Keratinocyte (primary cell): ENCODE data around the gene PRKAR1B. TPM values are rescaled to one million over a fixed set of nuclear protein-coding genes. Genes with fewer than 3 reads are reported as not detected.

ENCODE experiments used
- DNase-seq: peaks from one replicate; pipeline ENCODE4 v3.0.0-alpha.2; 2011; ENCODE audit warnings: low read depth, missing footprints, low spot score
- FAIRE-seq: peaks from 2 replicates; lab custom pipeline; 2011; peaks lifted over from hg19 to GRCh38; lab: Jason Lieb, UNC
- H2AFZ ChIP-seq: 2 replicates; pipeline ENCODE4 v1.6.0; 2012; ENCODE audit warnings: low read length, control low read depth, inconsistent platforms; ENCODE audit not compliant: control insufficient read depth
- H3K27ac ChIP-seq: 2 replicates; pipeline ENCODE4 v1.5.1; 2011; ENCODE audit warnings: low read length; ENCODE audit not compliant: control insufficient read depth, insufficient read depth
- H3K27me3 ChIP-seq: 3 replicates; pipeline ENCODE4 v1.6.0; 2011; ENCODE audit warnings: low read length; ENCODE audit not compliant: control insufficient read depth, insufficient read depth; ENCODE audit errors: extremely low read depth
- H3K36me3 ChIP-seq, 2 experiments: 2 replicates in 1 of 2; 3 replicates in 1 of 2; pipeline ENCODE4 v1.5.1; 2011; ENCODE audit warnings: low read length in 2 of 2, mild to moderate bottlenecking in 1 of 2; ENCODE audit not compliant: control insufficient read depth in 2 of 2, insufficient read depth in 2 of 2; ENCODE audit errors: extremely low read depth in 1 of 2
- H3K4me1 ChIP-seq: 3 replicates; pipeline ENCODE4 v1.5.1; 2011; ENCODE audit warnings: low read length; ENCODE audit not compliant: control insufficient read depth, insufficient read depth; ENCODE audit errors: extremely low read depth
- H3K4me2 ChIP-seq: 3 replicates; pipeline ENCODE4 v1.6.0; 2011; ENCODE audit warnings: low read depth, low read length; ENCODE audit not compliant: control insufficient read depth, insufficient read depth; ENCODE audit errors: extremely low read depth
- H3K4me3 ChIP-seq, 3 experiments: fragments of 200-600 bp in 1 of 3; sonication (generic) in 1 of 3; 2 replicates in 2 of 3; 3 replicates in 1 of 3; pipeline ENCODE4 v1.5.1; 2011 to 2016; ENCODE audit warnings: low read length in 3 of 3, mild to moderate bottlenecking in 3 of 3, control low read depth in 2 of 3, inconsistent platforms in 1 of 3, low read depth in 1 of 3, mixed read lengths in 1 of 3, mixed run types in 1 of 3, moderate library complexity in 1 of 3; ENCODE audit not compliant: control insufficient read depth in 2 of 3, insufficient read depth in 2 of 3; ENCODE audit errors: extremely low read depth in 1 of 3
- H3K79me2 ChIP-seq: 2 replicates; pipeline ENCODE4 v1.6.0; 2012; ENCODE audit warnings: low read length; ENCODE audit not compliant: control insufficient read depth, insufficient read depth
- H3K9ac ChIP-seq: 3 replicates; pipeline ENCODE4 v1.6.0; 2011; ENCODE audit warnings: low read length; ENCODE audit not compliant: control insufficient read depth, insufficient read depth; ENCODE audit errors: extremely low read depth
- H3K9me1 ChIP-seq: 3 replicates; pipeline ENCODE4 v1.6.0; 2011; ENCODE audit warnings: low read length; ENCODE audit not compliant: control insufficient read depth, insufficient read depth; ENCODE audit errors: extremely low read depth
- H3K9me3 ChIP-seq: 2 replicates; pipeline ENCODE4 v1.5.1; 2012; ENCODE audit warnings: low read depth, low read length; ENCODE audit not compliant: control insufficient read depth
- H4K20me1 ChIP-seq: 3 replicates; pipeline ENCODE4 v1.6.0; 2011; ENCODE audit warnings: low read length; ENCODE audit not compliant: control insufficient read depth, insufficient read depth; ENCODE audit errors: extremely low read depth
- EZH2 ChIP-seq: IDR thresholded peaks from one replicate; pipeline ENCODE4 v1.6.1; 2012; ENCODE audit warnings: inconsistent platforms, mild to moderate bottlenecking, low read length, moderate library complexity
- dilution Hi-C: fragments of 300-500 bp; cut with MboI; formaldehyde crosslinking; loops from one replicate; pipeline ENCODE4 v1.7.0; 2020; ENCODE audit warnings: low sequenced_read_pairs; ENCODE audit not compliant: extremely low pct_ligation_motif_present
- polyA plus RNA-seq, 5 experiments: library from polyadenylated mRNA; depleted of rRNA in 3 of 5; stranded (reverse) in 3 of 5; stranded (forward) in 1 of 5; unstranded in 1 of 5; fragments of >200 nt; gene quantifications; 1 replicate in 1 of 5; 2 replicates in 3 of 5; 3 replicates in 1 of 5; pipeline versions ENCODE4 v1.2.1 to v1.2.3, GENCODE V29; 2011 to 2012; ENCODE audit warnings: missing spikeins in 2 of 5, low read depth in 1 of 5, low replicate concordance in 1 of 5
- TF ChIP-seq, protein P1 (sequence below), 3 experiments: IDR thresholded peaks in 1 of 3; conservative IDR thresholded peaks in 1 of 3; optimal IDR thresholded peaks in 1 of 3; 2 replicates in 2 of 3; 3 replicates in 1 of 3; pipeline versions ENCODE3 to v1.5.1; 2011; ENCODE audit warnings: low read length in 3 of 3, mild to moderate bottlenecking in 3 of 3, moderate library complexity in 2 of 3, control low read depth in 1 of 3, inconsistent platforms in 1 of 3; ENCODE audit not compliant: insufficient read depth in 2 of 3; ENCODE audit errors: extremely low read depth in 1 of 3

PRKAR1B gene
- polyA plus RNA-seq, 1 donor (not counting 4 experiments of a cell fraction or from before 2014, with no cell fraction given): 10.8 TPM

- H3K9me1 ChIP-seq: no peaks in the 10 kb centered on the region
- no peak overlapping the region for H2AFZ ChIP-seq
- peaks cover 3% of the 10 kb centered on the region for H3K4me1 ChIP-seq
- FAIRE-seq: no peak
- dilution Hi-C loops: no loop called here
- no peak overlapping the region for H3K27ac ChIP-seq
- H3K9me3 ChIP-seq: peaks cover 3% of the 10 kb centered on the region
- H3K79me2 ChIP-seq: no peaks in the 10 kb centered on the region
- H3K4me3 ChIP-seq: no peak overlapping the region
- DNase-seq: no peak
- no peaks in the 10 kb centered on the region for H3K27me3 ChIP-seq
- H4K20me1 ChIP-seq: no peaks in the 10 kb centered on the region
- TF ChIP-seq EZH2: no peak
- TF ChIP-seq, protein P1, sequence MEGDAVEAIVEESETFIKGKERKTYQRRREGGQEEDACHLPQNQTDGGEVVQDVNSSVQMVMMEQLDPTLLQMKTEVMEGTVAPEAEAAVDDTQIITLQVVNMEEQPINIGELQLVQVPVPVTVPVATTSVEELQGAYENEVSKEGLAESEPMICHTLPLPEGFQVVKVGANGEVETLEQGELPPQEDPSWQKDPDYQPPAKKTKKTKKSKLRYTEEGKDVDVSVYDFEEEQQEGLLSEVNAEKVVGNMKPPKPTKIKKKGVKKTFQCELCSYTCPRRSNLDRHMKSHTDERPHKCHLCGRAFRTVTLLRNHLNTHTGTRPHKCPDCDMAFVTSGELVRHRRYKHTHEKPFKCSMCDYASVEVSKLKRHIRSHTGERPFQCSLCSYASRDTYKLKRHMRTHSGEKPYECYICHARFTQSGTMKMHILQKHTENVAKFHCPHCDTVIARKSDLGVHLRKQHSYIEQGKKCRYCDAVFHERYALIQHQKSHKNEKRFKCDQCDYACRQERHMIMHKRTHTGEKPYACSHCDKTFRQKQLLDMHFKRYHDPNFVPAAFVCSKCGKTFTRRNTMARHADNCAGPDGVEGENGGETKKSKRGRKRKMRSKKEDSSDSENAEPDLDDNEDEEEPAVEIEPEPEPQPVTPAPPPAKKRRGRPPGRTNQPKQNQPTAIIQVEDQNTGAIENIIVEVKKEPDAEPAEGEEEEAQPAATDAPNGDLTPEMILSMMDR (optimal IDR thresholded peaks at IDR 0.05 in 1 of 3, IDR thresholded peaks at IDR 0.05 in 1 of 3, conservative IDR thresholded peaks at IDR 0.05 in 1 of 3; ENCODE audit: extremely low read depth in 1 of 3, insufficient read depth in 2 of 3, low read length in 3 of 3): no peak
- no peak overlapping the region for H3K4me2 ChIP-seq
- peaks cover 0 to 2% of the 10 kb centered on the region in 2 experiments for H3K36me3 ChIP-seq
- no peak overlapping the region for H3K9ac ChIP-seq
Observed at GRCh38 chr7:641269-641671, 85.8 kb downstream of the PRKAR1B start.

DNA sequence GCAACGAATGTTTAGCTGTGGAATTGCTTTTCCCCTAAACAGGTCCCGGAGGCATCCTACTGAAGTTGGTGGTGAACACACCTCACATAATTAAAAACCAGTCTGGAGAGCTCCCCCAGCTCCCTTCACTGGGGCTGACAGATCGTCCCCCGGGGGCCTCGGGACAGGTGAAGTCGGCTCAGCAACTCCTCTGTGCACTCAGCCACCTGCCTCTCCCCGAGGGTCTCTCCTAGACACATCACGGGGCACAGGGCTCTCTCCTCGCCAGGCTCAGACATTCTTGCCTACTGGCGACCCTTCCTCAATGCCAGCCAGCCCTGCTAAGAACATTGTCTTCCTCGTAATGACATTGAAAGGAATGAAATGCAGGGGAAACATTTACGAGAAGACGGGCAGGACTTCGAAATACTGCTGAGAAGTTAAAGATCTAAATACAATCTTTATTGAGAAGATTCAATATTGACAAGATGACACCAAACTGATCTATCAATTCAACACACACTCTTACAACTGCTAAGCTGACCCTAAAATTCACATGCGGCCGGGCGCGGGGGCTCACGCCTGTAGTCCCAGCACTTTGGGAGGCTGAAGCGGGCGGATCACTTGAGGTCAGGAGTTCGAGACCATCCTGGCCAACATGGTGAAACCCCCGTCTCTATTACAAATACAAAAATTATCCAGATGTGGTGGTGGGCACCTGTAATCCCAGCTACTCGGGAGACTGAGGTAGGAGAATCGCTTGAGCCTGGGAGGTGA lies 88.6 kb downstream of the PRKAR1B start:
- no peak overlapping the region for H2AFZ ChIP-seq
- H3K27me3 ChIP-seq: no peaks in the 10 kb centered on the region
- H3K9ac ChIP-seq: no peak overlapping the region
- peaks cover 3% of the 10 kb centered on the region for H3K4me1 ChIP-seq
- H3K4me2 ChIP-seq: no peak overlapping the region
- H3K9me3 ChIP-seq: no peaks in the 10 kb centered on the region
- no peak overlapping the region for H3K4me3 ChIP-seq
- no peak for TF ChIP-seq EZH2
- TF ChIP-seq, protein P1 (optimal IDR thresholded peaks at IDR 0.05 in 1 of 3, IDR thresholded peaks at IDR 0.05 in 1 of 3, conservative IDR thresholded peaks at IDR 0.05 in 1 of 3; ENCODE audit: extremely low read depth in 1 of 3, insufficient read depth in 2 of 3, low read length in 3 of 3): no peak
- DNase-seq (no peak), FAIRE-seq (no peak)
- no peaks in the 10 kb centered on the region for H3K36me3 ChIP-seq
- no peak overlapping the region for H3K27ac ChIP-seq
- H3K79me2 ChIP-seq: no peaks in the 10 kb centered on the region
- H3K9me1 ChIP-seq: no peaks in the 10 kb centered on the region
- no peaks in the 10 kb centered on the region for H4K20me1 ChIP-seq
- dilution Hi-C loops: no loop called here
